C4-2B (cell line): Measurements from ENCODE around the gene R3HCC1L.
"Not testable (repeated sequence)": the region's sequence is repeated elsewhere in the genome, so short reads cannot be mapped to it uniquely, and the experiment has no call there.

Experiments used
- H3K27ac ChIP-seq: fragments of 450-650 bp; 2 replicates; pipeline ENCODE4 v1.5.1; 2017
- ZFX ChIP-seq: fragments of 450-650 bp; IDR thresholded peaks from 2 replicates; pipeline ENCODE4 v1.6.1; 2017
- TF ChIP-seq, protein P1 (sequence below): fragments of 450-650 bp; conservative IDR thresholded peaks from 2 replicates; pipeline ENCODE4 v1.5.1; 2017; ENCODE audit warnings: mild to moderate bottlenecking

Gene R3HCC1L

DNA sequence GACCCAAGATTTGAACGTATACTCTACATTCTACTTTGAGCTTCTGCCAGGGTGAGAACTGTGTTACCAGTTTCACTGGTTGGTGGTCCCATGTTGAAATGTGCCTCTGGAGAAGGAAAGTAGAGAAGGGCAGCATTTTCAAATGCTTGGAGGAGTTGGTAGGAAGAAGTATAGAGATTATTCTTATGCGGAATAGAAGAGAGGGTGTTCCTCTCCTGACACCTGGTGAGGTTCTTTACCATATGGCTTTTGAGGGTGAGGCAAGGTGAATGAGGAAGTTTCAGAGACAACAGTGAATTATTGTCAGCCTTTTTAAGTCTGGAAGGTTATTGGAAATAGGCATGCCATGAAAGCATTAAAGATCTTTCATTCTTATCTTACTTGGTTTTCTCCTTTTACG lies 34.3 kb downstream of the R3HCC1L start:
- no peak overlapping the region for H3K27ac ChIP-seq

DNA sequence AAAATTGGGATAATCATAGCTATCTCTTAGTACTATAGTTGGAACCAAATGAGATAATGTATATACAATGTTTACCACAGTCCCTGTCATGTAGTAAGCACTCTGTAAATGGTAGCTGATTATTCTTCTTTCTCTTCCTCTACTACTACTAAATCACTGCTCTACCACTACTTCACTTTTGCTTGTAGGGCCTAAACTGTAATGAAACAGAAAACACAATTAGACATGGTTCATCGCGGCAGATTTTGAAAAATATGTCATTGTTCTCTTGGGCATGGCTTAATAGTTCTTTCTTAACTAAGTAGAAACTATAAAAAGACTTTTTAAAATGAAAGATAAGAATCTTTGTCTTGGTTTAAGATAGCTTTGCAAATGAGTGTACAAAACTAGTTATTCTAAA lies 34.9 kb downstream of the R3HCC1L start:
- H3K27ac ChIP-seq = no peak overlapping the region

More for the DNA sequence above, 34.3 kb downstream of the R3HCC1L start:
- no peak for TF ChIP-seq ZFX
- TF ChIP-seq, protein P1, sequence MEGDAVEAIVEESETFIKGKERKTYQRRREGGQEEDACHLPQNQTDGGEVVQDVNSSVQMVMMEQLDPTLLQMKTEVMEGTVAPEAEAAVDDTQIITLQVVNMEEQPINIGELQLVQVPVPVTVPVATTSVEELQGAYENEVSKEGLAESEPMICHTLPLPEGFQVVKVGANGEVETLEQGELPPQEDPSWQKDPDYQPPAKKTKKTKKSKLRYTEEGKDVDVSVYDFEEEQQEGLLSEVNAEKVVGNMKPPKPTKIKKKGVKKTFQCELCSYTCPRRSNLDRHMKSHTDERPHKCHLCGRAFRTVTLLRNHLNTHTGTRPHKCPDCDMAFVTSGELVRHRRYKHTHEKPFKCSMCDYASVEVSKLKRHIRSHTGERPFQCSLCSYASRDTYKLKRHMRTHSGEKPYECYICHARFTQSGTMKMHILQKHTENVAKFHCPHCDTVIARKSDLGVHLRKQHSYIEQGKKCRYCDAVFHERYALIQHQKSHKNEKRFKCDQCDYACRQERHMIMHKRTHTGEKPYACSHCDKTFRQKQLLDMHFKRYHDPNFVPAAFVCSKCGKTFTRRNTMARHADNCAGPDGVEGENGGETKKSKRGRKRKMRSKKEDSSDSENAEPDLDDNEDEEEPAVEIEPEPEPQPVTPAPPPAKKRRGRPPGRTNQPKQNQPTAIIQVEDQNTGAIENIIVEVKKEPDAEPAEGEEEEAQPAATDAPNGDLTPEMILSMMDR = no peak

DNA sequence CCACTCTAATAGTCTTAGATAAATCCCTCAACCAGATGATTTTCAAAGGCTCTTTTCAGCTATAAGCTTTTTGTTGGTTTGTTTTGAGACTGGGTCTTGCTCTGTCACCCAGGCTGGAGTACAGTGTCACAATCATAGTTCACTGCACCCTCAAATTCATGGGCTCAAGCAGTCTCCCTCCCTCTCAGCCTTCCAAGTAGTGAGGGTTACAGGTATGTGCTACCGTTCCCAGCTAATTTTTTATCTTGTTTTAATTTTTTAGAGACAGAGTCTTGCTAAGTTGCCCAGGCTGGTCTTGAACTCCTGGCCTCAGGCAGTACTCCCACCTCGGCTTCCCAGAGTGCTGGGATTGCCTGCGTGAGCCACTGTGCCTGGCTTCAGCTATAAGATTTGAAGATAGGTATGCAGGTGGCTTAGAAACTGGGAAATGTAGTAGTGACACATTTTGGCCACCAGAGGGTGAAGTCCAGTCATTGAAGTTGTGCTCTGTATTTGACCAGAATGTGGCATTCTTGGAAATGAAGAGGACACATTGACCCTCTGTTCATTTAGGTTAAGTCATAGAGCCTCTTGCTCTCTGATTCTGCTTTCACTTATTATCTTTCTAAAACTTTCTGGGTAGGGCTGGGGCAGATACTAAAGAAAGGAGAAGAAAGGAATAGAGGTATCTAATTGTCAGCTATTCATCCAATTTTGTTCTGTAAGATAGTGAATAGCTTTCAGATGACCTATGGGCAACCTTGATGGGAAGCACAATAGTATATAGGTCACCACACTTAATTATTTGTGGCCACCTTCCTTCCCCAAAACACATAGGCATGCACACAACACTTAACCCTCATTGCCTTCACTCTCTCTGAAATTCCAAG lies 36.0 kb downstream of the R3HCC1L start:
- TF ChIP-seq, protein P1 = peak; percentile 87
- TF ChIP-seq ZFX = no peak
- H3K27ac ChIP-seq = no peak overlapping the region

More for the DNA sequence above, 34.9 kb downstream of the R3HCC1L start:
- no peak for TF ChIP-seq ZFX
- TF ChIP-seq, protein P1 = no peak

DNA sequence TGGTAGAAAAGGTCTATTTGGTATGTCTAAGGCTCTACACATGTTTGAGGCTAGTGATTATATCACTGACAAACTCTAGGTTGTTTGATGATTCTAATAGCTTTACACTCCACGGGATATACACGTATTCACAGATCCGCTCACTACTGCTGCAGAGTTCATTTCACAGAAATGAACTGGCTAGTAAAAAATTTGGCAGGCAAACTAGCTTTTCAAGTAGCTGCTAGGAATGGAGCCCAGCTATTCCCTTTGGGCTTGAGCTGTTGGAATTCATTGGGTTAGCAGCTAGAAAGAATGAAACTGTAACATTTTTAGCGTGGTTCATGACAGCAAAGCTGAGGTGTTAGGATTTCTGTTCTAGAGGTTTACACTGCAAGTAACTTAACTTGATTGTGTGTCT lies 37.6 kb downstream of the R3HCC1L start:
- no peak overlapping the region for H3K27ac ChIP-seq
- TF ChIP-seq ZFX = no peak
- TF ChIP-seq, protein P1 = no peak

DNA sequence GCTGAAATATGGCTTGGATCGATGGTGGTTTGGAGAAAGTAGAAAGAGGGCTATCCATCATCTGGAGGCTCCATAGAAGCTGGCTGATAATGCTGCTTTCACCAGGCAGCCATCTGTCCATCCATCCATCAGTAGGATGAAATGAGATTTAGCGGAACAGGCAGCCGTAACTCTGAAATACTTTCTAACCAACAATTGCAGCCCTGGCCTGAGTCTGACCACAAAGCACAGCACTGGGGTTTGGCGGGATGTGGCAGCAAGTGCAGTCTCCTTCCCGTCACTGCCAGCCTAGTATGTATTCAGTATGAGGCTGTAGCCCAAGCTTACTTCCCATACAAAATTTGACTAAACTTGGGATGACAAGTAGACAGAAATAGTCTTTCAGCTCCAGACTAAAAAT lies 38.0 kb downstream of the R3HCC1L start:
- TF ChIP-seq, protein P1 = no peak
- no peak for TF ChIP-seq ZFX
- no peak overlapping the region for H3K27ac ChIP-seq

DNA sequence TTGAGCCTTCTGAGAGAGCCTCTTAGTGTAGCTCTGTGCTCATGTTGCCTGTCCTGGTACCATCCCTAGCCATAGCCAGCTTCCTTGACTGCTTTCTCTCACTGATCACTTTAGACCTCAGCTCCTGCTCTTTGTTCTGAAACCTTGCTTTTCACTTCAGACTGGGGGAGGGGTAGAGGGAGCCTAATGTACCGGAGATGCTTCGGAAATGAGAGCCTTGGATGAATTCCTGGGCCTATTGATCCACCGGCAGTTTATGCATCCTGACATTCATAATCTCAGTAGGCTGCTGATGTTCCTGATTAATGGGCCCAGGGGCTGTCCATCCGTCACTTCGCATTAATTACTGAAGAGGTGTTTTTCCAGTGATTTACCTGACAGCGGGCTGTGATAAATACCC lies 38.8 kb downstream of the R3HCC1L start:
- TF ChIP-seq ZFX = no peak
- TF ChIP-seq, protein P1 = no peak

DNA sequence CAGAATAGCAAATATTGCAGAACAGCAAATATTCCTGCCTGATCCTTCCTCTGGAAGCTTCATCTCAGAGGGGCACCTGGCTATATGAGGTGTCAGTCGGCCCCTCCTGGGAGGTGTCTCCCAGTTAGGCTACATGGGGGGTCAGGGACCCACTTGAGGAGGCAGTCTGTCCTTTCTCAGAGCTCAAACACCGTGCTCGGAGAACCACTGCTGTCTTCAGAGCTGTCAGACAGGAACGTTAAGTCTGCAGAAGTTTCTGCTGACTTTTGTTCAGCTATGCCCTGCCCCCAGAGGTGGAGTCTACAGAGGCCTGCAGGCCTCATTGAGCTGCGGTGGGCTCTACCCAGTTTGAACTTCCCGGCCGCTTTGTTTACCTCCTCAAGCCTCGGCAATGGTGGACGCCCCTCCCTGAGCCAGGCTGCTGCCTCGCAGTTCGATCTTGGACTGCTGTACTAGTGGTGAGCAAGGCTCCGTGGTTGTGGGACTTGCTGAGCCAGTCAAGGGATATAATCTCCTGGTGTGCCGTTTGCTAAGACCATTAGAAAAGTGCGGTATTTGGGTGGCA lies 48.0 kb downstream of the R3HCC1L start:
- not testable (repeated sequence) for H3K27ac ChIP-seq

More for the DNA sequence above, 38.8 kb downstream of the R3HCC1L start:
- H3K27ac ChIP-seq = no peak overlapping the region
